ENCODE data around the gene PRSS36. TPM values are rescaled to one million over a fixed set of nuclear protein-coding genes. Genes with fewer than 3 reads are reported as not detected.

The PRSS36 gene
- total and polyA plus RNA-seq, 2 of the 4 experiments (the other 2 are of a cell fraction), result 0.18 to 0.55 TPM

- no peak overlapping the region for H2BK120ac ChIP-seq (ENCODE audit: low read depth, low read length)
- H3K36me3 ChIP-seq (ENCODE audit: control insufficient read depth, insufficient read depth, low read length), result peaks cover 90% of the 10 kb centered on the region
- H3K4me2 ChIP-seq (ENCODE audit: low read depth, low read length), result no peak overlapping the region
- WGBS, 2 experiments (ENCODE audit: extremely low coverage in 2 of 2, insufficient read length in 1 of 2), result no CpG with 5 or more reads among the region's 5 CpGs
- no peak overlapping the region for H3K14ac ChIP-seq (replicated peaks; ENCODE audit: low read depth, low read length)
- H2BK5ac ChIP-seq (ENCODE audit: low read depth, low read length, poor library complexity, severe bottlenecking), result no peak overlapping the region
- no peak overlapping the region for H4K8ac ChIP-seq (ENCODE audit: low read depth in 2 of 2, low read length in 2 of 2)
- POLR2A ChIA-PET (ENCODE audit: unreplicated experiment), result no interaction called here
- H3K9me3 ChIP-seq (ENCODE audit: control insufficient read depth, insufficient read depth, low read length), result no peaks in the 10 kb centered on the region
- peaks cover 7% of the 10 kb centered on the region; the same call in 1 of the 2 replicates for H3K9me1 ChIP-seq (ENCODE audit: insufficient read depth, low read length)
- no peak overlapping the region for H3K18ac ChIP-seq (ENCODE audit: low read depth, low read length)
- no peak overlapping the region for H3K56ac ChIP-seq (ENCODE audit: extremely low read depth, insufficient read depth, low read length)
- dilution Hi-C loops (cut with HindIII; ENCODE audit: low sequenced_read_pairs, unreplicated experiment), result no loop called here
- no peak overlapping the region for H3K4me3 ChIP-seq (ENCODE audit: insufficient read depth, low read depth, low read length)
- no peak overlapping the region for H2BK15ac ChIP-seq (ENCODE audit: low read depth, low read length)
- no peak overlapping the region for H3K23ac ChIP-seq (ENCODE audit: low read depth, low read length)
- H2AK9ac ChIP-seq (replicated peaks; ENCODE audit: low read depth, low read length, poor library complexity), result no peak overlapping the region
- H3K4ac ChIP-seq (ENCODE audit: low read depth, low read length), result no peak overlapping the region
- intact Hi-C loops (cut with micrococcal nuclease), result no loop called here
- H4K20me1 ChIP-seq (ENCODE audit: insufficient read depth, low read length), result peaks cover 90% of the 10 kb centered on the region
- BruUV-seq (replicated peaks), result no TSS peak
- no peak overlapping the region for H4K91ac ChIP-seq (ENCODE audit: insufficient read depth, low read depth, low read length)
- no peaks in the 10 kb centered on the region for H3K27me3 ChIP-seq (ENCODE audit: control insufficient read depth, insufficient read depth, low read length)
- CTCF ChIA-PET, result no interaction called here
- H3K9ac ChIP-seq (ENCODE audit: low read depth, low read length), result no peak overlapping the region
- in situ Hi-C loops (cut with MboI; ENCODE audit: low sequenced_read_pairs), result loop anchor here (10.0 kb wide), 1 partner anchor 683 kb away; the partner anchor contains the start of gene ZNF267
- no peak for DNase-seq
- H3K79me1 ChIP-seq (ENCODE audit: low read depth in 1 of 2, low read length in 2 of 2), result peaks cover 64 to 86% of the 10 kb centered on the region in 2 experiments
- H2AFZ ChIP-seq (replicated peaks; ENCODE audit: low read length, poor library complexity), result no peak overlapping the region
- H2BK20ac ChIP-seq (ENCODE audit: low read depth, low read length), result no peak overlapping the region
- H3K27ac ChIP-seq (ENCODE audit: insufficient read depth, low read length), result no peak overlapping the region
- no peak for TF ChIP-seq MXI1 (IDR thresholded peaks at IDR 0.05; ENCODE audit: borderline replicate concordance, low read depth, low read length)
- TF ChIP-seq NFE2L2 (IDR thresholded peaks at IDR 0.05; ENCODE audit: low read depth, low read length), result no peak
- no peak for TF ChIP-seq MAFK (IDR thresholded peaks at IDR 0.05; ENCODE audit: low read depth, low read length)
- H4K5ac ChIP-seq (ENCODE audit: low read depth, low read length), result no peak overlapping the region
- no peak for ATAC-seq (ENCODE audit: low read depth)
- no peaks in the 10 kb centered on the region for H3K4me1 ChIP-seq (ENCODE audit: control insufficient read depth, insufficient read depth, low read length)
- no peak overlapping the region for H2AK5ac ChIP-seq (ENCODE audit: low read depth, low read length)
Measured at GRCh38 chr16:31191697-31192428, 42.0 kb upstream of the PRSS36 start.
